MV-4-11 (cell line): ENCODE measurements around the gene PRPF31.
"Not testable (repeated sequence)": the region's sequence is repeated elsewhere in the genome, so short reads cannot be mapped to it uniquely, and the experiment has no call there.

ENCODE experiments used
- DNase-seq: peaks from one replicate; lab custom pipeline; 2025; lab: John Stamatoyannopoulos, UW

The PRPF31 gene, protein sequence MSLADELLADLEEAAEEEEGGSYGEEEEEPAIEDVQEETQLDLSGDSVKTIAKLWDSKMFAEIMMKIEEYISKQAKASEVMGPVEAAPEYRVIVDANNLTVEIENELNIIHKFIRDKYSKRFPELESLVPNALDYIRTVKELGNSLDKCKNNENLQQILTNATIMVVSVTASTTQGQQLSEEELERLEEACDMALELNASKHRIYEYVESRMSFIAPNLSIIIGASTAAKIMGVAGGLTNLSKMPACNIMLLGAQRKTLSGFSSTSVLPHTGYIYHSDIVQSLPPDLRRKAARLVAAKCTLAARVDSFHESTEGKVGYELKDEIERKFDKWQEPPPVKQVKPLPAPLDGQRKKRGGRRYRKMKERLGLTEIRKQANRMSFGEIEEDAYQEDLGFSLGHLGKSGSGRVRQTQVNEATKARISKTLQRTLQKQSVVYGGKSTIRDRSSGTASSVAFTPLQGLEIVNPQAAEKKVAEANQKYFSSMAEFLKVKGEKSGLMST

DNA sequence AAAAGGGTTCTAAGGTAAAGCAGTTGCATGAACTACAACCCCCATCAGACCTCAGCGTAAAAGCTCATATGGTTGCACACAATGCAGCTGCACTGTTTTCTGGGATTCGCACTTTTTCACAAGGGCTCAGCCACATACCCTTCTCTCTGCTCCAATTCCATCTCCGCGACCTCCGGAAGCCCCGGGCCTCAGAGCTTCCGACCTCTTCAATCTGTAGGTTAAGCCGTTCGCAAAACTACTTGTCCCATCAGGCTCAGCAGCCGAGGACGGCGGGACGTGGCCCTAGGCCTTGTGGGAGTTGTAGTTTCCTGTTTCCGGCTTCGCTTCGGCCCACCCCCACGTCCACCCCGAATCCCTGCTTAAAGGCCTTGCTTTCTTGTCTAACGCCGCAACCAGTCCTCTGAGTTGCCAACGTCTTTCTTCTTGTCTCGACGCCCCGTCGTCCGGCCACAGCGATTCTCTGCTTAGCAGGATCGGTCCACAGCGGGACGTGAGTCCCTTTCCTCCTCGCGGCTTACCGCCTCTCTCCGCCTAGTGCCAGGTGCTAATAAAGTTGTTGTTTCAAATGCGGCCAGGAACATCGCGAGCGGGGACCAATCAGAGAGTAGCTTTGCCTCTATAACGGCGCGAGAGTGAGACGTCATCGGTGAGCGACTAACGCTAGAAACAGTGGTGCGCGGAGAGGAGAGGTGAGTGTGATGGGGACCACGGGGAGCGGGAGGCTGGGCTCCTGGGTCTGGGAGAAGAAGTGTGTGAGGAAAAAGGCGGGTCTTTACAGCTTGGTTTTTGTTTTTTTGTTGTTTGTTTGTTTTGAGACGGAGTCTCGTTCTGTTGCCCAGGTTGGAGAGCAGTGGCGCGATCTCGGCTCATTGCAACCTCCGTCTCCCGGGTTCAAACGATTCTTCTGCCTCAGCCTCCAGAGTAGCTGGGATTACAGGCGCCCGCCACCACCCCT is at the start of gene PRPF31, which contains the start of gene TFPT:
PRPF31 (plus strand) TSS at position 646 of the 955 bp plus-strand sequence. CDS start 2,525 bp downstream, outside the sequence.
TFPT (minus strand) TSS at position 549 of the 955 bp plus-strand sequence; CDS start at position 161, 388 bp downstream.
- peak; percentile 98 for DNase-seq

- DNase-seq, result no peak
These were observed 46.1 kb upstream of the PRPF31 start for GRCh38 chr19:54069470-54069869.

- DNase-seq, result no peak
These were observed 41.7 kb upstream of the PRPF31 start for GRCh38 chr19:54073829-54074228.

DNA sequence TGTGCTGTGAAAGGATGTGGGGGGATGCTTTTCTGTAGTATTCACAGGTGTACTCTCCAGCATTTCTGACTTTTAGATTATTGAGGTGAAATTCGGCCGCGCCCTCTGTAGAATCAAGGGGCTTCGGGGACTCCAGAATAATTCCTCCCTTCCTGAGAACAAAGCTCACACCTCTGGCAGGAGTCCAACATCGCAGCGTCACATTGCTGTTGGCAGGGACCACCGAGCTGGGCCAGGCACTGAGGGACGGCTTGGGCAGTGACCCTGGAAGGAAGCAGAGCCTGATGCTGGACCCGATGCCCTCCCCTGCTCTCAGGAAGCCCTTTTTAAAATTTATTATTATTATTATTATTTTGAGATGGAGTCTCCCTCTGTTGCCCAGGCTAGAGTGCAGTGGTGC is 40.7 kb upstream of the PRPF31 start:
- DNase-seq, result no peak

GRCh38 chr19:54077334-54077733 is 38.2 kb upstream of the PRPF31 start:
- DNase-seq, result peak; percentile 92

- no peak for DNase-seq
These were observed 34.5 kb upstream of the PRPF31 start, which contains the start of gene TARM1 for GRCh38 chr19:54081032-54081431. Gene TARM1, minus strand, starts transcription at chr19:54081365. Its CDS starts 25 bp downstream, at chr19:54081340.

- no peak for DNase-seq
These were observed 31.1 kb upstream of the PRPF31 start for GRCh38 chr19:54084410-54084809.

DNA sequence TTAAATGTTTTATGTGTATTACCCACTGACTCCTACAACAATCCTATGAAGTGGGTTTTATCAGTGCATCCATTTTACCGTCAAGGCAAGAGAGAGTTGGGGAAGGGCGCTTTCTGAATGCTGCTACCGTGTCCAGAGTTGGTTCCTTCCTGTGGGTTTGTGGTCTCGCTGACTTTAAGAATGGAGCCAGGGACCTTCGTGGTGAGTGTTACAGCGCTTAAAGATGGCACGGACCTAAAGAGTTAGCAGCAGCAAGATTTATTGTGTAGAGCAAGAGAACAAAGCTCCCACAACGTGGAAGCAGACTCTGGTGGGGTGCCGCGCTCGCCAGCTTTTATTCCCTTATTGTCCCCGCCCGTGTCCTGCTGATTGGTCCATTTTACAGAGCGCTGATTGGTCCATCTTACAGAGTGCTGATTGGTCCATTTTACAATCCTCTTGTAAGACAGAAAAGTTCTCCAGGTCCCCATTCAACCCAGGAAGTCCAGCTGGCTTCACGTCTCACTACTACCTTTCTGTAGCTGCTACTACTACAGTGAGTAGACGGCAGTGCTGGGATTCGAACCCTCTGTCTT is 21.0 kb upstream of the PRPF31 start:
- peak; percentile 78 for DNase-seq

DNA sequence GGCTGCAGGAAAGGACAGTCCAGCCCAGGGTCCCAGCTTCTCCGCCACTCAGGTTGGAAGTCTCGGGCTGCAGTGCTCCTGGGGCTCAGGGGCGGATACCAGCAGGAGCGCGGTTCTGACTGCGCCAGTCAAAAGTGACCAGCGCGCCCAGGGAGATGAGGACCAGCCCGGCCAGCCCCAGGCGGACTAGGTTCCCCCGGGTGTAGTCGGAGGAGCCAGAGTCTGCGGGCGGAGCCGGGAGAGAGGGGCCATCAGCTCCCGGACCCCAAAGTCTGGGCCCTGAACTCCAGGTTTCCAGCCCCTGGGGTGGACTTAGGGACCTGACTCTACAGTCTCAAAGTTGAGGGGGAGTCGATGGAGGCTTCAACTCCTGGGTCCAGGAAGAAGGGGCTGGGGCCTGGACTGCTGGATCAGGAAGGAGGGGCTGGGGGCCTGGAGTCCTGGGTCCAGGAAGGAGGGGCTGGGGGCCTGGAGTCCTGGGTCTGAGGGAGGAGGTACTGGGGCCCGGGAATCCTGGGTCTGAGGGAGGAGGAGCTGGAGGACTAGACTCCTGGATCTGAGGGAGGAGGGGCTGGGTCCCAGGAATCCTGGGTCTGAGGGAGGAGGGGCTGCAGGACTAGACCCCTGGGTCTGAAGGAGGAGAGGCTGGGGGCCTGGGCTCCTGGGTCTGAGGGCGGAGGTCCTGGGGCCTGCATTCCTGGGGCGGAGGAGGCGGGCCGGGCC is 20.3 kb upstream of the PRPF31 start:
- DNase-seq, result no peak

DNA sequence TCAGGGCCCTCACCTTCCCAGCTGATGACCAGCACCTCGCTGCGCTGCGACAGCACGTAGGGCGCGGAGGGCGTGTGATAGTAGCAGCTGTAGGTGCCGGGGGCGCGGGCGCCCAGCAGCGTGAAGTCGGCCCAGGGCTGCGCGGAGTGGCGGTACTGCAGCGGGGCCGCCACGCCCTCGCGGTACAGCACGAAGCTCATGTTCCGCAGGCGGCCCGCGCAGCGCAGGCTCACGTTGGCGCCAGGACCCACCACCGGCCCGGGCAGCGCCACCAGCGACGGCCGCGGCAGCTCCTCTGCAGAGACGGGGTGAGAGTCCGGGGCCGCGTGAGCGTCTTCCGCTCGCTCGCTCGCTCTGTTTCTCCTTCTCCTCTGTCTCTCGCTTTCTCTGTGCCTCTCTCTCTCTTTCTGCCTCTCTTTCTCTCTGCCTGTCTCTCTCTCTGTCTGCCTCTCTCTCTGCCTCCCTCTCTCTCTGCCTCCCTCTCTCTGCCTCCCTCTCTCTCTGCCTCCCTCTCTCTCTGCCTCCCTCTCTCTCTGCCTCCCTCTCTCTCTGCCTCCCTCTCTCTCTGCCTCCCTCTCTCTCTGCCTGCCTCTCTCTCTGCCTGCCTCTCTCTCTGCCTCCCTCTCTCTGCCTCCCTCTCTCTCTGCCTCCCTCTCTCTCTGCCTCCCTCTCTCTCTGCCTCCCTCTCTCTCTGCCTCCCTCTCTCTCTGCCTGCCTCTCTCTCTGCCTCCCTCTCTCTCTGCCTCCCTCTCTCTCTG is 19.5 kb upstream of the PRPF31 start:
- not testable (repeated sequence) for DNase-seq

GRCh38 chr19:54096617-54097106 is 18.9 kb upstream of the PRPF31 start:
- DNase-seq, result no peak

DNA sequence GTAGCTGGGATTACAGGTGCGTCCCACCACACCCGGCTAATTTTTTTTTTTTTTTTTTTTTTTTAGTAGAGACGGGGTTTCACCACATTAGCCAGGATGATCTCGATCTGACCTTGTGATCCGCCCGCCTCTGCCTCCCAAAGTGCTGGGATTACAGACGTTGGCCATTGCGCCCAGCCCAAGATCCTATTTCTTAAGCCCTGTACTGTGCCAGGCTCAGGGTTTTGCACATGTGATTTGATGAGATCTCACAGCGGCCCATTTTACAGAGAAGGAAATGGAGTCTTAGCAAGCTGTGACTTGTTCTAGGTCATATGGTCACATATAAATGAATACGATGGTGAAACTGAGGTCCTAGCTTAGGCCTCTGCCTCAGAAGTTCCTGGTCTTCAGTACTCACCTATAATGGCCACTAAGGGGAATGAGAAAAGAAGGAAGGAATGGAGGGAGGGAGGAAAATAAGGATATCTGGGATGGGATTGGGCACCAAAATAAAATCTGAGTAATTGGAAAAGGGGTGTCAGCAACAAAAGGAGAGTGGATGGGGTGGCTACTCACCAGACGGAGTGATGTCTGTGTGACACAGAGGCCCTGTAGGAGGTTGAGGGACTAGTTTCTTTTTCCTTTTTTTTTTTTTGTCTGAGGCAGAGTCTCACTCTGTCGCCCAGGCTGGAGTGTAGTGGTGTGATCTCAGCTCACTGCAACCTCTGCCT is 16.2 kb upstream of the PRPF31 start:
- DNase-seq, result no peak

DNA sequence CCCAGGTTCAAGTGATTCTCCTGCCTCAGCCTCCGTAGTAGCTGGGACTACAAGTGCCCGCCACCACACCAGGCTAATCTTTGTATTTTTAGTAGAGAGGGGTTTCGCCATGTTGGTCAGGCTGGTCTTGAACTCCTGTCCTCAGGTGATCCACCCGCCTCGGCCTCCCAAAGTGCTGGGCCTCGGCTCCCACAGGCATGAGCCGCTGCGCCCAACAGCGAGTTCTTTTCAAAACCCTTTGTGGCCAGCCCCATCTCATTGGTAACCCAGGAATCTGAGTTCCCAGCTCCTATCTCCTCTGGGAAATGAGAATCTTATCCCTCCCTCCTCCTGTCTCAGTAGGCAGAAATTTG is 15.7 kb upstream of the PRPF31 start:
- DNase-seq, result not testable (repeated sequence)

GRCh38 chr19:54100561-54100960 is 15.0 kb upstream of the PRPF31 start, which contains the start of gene OSCAR:
Gene OSCAR, minus strand, starts transcription at chr19:54100803. Its CDS starts 11 bp downstream, at chr19:54100792.
- peak; percentile 95 for DNase-seq

- peak; percentile 99 for DNase-seq
These were observed 13.0 kb upstream of the PRPF31 start, which contains the start of gene NDUFA3 for GRCh38 chr19:54102421-54103169. Gene NDUFA3, plus strand, starts transcription at chr19:54102855. Its CDS starts 24 bp downstream, at chr19:54102879.

GRCh38 chr19:54104998-54105715 is 10.4 kb upstream of the PRPF31 start:
- no peak for DNase-seq

GRCh38 chr19:54105796-54106195 is 9.8 kb upstream of the PRPF31 start:
- no peak for DNase-seq

GRCh38 chr19:54106716-54107115 is 8.8 kb upstream of the PRPF31 start:
- DNase-seq, result no peak
